HG02840 (cell line): ENCODE data around the gene DRD3.

Experiments used
- ATAC-seq: cut with Tn5 transposase; IDR thresholded peaks from one replicate; pipeline ENCODE4 v1.9.1; 2021; ENCODE audit warnings: mild to moderate bottlenecking, moderate library complexity, moderate number of reproducible peaks; ENCODE audit not compliant: unreplicated experiment, low FRiP score

Gene DRD3

GRCh38 chr3:114080201-114080600 lies 98.7 kb downstream of the DRD3 start:
- ATAC-seq, result no peak

DNA sequence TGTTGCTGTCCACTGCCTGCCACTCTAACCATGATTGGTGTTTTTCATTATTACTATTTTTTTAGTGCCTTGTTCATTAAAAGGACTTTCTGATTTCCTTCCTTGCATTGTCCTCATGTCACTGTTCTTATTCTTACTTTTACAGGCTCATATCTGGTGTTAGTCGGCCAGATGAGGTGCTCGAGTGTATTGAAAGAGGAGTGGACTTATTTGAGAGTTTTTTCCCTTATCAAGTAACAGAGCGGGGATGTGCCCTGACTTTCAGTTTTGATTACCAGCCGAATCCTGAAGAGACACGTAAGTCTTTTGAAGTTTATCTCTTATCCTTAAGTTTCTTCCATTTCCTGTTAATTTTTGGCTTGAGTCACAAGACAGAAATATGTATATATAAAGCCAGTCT lies 99.1 kb downstream of the DRD3 start:
- no peak for ATAC-seq

DNA sequence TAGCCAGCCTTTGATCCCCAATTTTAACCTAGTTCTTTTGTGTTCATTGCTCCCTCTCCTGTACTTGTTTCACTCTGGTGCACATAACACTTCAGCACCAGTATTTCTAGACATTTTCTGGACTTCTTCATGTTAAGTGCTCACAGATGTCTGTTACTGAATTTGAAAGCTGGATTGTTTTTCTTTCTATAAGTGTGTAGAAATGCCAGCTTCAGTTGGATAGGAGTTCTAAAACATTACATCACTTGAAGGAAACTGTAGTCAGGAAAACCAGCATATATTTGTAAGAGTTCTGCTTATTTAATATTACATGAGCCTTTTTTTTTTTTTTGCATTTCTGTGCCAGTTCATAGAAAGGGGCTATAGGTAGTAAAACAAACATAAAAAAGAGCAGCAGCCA lies 100.7 kb downstream of the DRD3 start:
- no peak for ATAC-seq
